Measurements from ENCODE around the gene HSPA4. TPM values are rescaled to one million over a fixed set of nuclear protein-coding genes. Genes with fewer than 3 reads are reported as not detected.
A peak's percentile ranks its signal among the peaks of the same experiment; 100 is the strongest.
"Not testable (repeated sequence)": the region's sequence is repeated elsewhere in the genome, so short reads cannot be mapped to it uniquely, and the experiment has no call there.

Gene HSPA4
- total RNA-seq, result 100 to 1,000 TPM in 5 of 8 experiments, 10 to 100 TPM in 3; 77.9 to 159 (median 113) TPM

DNA sequence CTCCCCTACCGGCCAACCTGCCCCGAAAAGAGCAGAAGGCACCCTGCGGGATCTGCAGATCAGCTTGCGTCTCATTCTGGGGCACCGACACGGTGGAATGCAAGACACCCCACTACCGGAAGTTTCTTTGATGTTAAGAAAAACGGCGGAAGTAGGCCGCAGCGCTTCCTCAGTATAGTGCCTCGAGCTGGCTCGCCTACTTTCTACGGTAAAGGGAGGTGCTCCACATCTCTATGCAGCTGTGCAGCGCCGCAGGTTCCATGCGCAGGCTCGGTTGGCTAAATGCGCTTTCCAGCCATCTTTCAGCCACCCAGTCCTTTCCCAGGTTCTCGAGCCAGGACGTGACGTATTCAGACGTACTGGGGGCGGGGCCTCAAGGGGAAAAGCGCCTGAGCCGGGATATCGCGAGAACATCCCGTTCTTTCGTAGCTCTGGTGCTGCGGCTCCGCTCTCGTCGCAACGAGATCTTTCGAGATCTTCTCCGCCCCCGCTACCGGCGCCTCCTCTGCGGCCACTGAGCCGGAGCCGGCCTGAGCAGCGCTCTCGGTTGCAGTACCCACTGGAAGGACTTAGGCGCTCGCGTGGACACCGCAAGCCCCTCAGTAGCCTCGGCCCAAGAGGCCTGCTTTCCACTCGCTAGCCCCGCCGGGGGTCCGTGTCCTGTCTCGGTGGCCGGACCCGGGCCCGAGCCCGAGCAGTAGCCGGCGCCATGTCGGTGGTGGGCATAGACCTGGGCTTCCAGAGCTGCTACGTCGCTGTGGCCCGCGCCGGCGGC lies at the start of gene HSPA4:
Gene HSPA4 (plus strand): TSS at position 472 of the 775 bp plus-strand sequence. CDS start 238 bp downstream, at position 710.
- 0 to 3% (median 0%) methylated on average over 1 to 24 of the region's 68 CpGs; no CpG with 5 or more reads in 1 of the 10 experiments for WGBS, 10 experiments
- ATAC-seq (replicated peaks in 6 of 8), result peak; percentile 81 to 91 (median 88)
- peak within 1 kb of the TSS; percentile 65 to 92 (median 83) for H3K4me3 ChIP-seq
- H3K27ac ChIP-seq, result peak within 1 kb of the TSS; percentile 97 to 99
- in situ Hi-C loops (cut with MboI; ENCODE audit: low pct_unique_long_range_greater_than_20kb in 2 of 9, low sequenced_read_pairs in 9 of 9, unreplicated experiment in 9 of 9), result no loop called here
- H3K4me1 ChIP-seq (replicated peaks in 1 of 2), result peaks cover 11 to 17% of the 10 kb centered on the region in 2 donors

DNA sequence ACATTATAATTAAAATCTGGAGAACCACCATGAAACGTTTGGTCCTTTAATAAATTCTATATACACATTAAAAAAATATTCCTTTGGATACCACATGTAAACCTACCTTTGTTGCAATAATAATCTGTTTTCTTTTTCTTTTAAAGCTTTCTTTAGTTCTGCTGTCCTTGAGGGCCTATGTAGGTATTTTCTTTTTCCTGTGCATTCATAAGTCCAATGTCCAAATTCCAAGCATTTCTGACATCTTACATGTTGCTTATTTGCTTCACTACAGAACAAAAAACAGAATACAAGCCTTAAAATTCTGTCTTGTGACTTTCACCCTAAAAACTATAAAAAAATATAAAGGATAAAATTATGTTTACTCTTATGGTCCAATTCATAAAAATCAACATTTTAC lies 45.2 kb upstream of the HSPA4 start:
- in situ Hi-C loops (cut with MboI; ENCODE audit: low pct_unique_long_range_greater_than_20kb in 2 of 9, low sequenced_read_pairs in 9 of 9, unreplicated experiment in 9 of 9), result no loop called here
- Histone ChIP-seq H3K27ac (no peak overlapping the region), H3K4me1 (replicated peaks in 1 of 2) (no peaks in the 10 kb centered on the region), H3K4me3 (no peak overlapping the region)
- 0 to 92% (median 79%) methylated on average over 1 of the region's 1 CpG; no CpG with 5 or more reads in 2 of the 10 experiments for WGBS, 10 experiments
- no peak for ATAC-seq (replicated peaks in 6 of 8)

DNA sequence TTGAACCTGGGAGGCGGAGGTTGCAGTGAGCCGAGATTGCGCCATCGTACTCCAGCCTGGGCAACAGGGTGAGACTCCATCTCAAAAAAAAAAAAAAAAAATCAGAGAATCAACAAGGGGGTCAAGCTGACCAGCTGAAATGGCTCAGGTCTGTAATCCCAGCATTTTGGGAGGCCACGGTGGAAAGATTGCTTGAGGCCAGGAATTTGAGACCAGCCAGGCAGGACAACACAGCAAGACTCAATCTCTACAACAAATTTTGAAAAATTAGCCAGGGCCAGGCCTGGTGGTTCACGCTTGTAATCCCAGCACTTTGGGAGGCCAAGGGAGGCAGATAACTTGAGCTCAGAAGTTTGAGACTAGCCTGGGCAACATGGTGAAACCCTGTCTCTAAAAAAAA lies 43.4 kb upstream of the HSPA4 start:
- 72 to 100% (median 100%) methylated on average over 1 to 6 of the region's 6 CpGs; no CpG with 5 or more reads in 4 of the 10 experiments for WGBS, 10 experiments
- in situ Hi-C loops (cut with MboI; ENCODE audit: low pct_unique_long_range_greater_than_20kb in 2 of 9, low sequenced_read_pairs in 9 of 9, unreplicated experiment in 9 of 9); H3K27ac ChIP-seq; H3K4me1 ChIP-seq (replicated peaks in 1 of 2); ATAC-seq (replicated peaks in 6 of 8); H3K4me3 ChIP-seq: not testable (repeated sequence)

DNA sequence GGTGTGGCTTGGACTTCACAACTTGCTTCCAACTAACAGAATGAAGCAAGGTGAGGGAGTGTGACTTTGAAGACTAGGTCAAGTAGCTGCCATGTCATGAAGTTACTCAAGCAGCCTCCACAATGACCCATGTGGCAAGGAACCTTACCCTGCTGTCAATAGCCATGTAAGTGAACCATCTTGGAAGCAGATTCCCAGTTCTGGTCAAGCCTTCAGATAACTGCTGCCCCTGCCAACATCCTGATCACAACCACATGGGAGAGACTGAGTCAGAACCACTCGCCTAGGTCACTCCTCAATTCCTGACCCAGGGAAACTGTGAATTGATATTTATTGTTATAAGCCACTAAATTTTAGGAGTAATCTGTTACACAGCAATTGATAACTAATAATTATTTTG lies 36.3 kb upstream of the HSPA4 start:
- ATAC-seq (replicated peaks in 6 of 8), result no peak
- WGBS, 10 experiments, result 0 to 100% (median 80%) methylated on average over 1 of the region's 1 CpG; no CpG with 5 or more reads in 7 of the 10 experiments
- in situ Hi-C loops (cut with MboI; ENCODE audit: low pct_unique_long_range_greater_than_20kb in 2 of 9, low sequenced_read_pairs in 9 of 9, unreplicated experiment in 9 of 9), result no loop called here

DNA sequence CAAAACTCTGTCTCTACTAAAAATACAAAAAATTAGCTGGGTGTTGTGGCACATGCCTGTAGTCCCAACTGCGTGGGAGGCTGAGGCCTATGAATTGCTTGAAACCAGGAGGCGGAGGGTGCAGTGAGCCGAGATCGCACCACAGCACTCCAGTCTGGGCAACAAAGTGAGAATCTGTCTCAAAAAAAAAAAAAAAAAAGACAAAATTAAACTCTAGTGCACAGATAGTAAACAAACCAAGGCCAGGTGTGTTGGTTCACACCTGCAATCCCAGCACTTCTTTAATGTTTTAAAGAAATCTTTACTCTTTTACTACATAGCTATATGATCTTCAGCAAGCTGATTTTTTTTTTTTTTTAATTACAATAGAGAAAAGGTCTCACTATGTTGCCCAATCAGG lies 33.8 kb upstream of the HSPA4 start:
- in situ Hi-C loops (cut with MboI; ENCODE audit: low pct_unique_long_range_greater_than_20kb in 2 of 9, low sequenced_read_pairs in 9 of 9, unreplicated experiment in 9 of 9), result no loop called here
- ATAC-seq (replicated peaks in 6 of 8), result no peak
- Histone ChIP-seq H3K27ac (no peak overlapping the region), H3K4me3 (no peak overlapping the region), H3K4me1 (replicated peaks in 1 of 2) (no peaks in the 10 kb centered on the region)
- WGBS, 10 experiments, result 79 to 100% (median 98%) methylated on average over 1 to 4 of the region's 4 CpGs; no CpG with 5 or more reads in 3 of the 10 experiments

More for the DNA sequence above, 36.3 kb upstream of the HSPA4 start:
- no peak overlapping the region for H3K4me3 ChIP-seq
- H3K4me1 ChIP-seq (replicated peaks in 1 of 2), result no peaks in the 10 kb centered on the region
- no peak overlapping the region for H3K27ac ChIP-seq

DNA sequence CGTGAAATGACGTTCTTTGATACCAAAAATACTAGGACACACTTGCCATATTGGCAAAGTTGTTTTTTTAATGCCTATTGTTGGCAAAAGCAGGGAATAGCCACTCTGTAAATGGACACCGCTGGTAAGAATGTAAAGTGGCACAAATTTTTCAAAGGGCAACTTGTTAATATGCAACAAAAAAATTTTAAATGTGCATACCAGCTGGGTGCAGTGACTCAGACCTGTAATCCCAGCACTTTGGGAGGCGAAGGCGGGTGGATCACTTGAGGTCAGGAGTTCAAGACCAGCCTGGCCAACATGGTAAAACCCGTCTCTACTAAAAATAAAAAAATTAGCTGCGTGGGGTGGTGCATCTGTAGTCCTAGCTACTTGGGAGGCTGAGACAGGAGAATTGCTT lies 32.3 kb upstream of the HSPA4 start:
- ATAC-seq (replicated peaks in 6 of 8), result peak in 3 of 8 experiments; percentile 72 to 86 (median 74)
- H3K27ac ChIP-seq; H3K4me3 ChIP-seq; in situ Hi-C loops (cut with MboI; ENCODE audit: low pct_unique_long_range_greater_than_20kb in 2 of 9, low sequenced_read_pairs in 9 of 9, unreplicated experiment in 9 of 9); H3K4me1 ChIP-seq (replicated peaks in 1 of 2): not testable (repeated sequence)
- WGBS, 10 experiments, result 49 to 96% (median 90%) methylated on average over 2 to 7 of the region's 7 CpGs

DNA sequence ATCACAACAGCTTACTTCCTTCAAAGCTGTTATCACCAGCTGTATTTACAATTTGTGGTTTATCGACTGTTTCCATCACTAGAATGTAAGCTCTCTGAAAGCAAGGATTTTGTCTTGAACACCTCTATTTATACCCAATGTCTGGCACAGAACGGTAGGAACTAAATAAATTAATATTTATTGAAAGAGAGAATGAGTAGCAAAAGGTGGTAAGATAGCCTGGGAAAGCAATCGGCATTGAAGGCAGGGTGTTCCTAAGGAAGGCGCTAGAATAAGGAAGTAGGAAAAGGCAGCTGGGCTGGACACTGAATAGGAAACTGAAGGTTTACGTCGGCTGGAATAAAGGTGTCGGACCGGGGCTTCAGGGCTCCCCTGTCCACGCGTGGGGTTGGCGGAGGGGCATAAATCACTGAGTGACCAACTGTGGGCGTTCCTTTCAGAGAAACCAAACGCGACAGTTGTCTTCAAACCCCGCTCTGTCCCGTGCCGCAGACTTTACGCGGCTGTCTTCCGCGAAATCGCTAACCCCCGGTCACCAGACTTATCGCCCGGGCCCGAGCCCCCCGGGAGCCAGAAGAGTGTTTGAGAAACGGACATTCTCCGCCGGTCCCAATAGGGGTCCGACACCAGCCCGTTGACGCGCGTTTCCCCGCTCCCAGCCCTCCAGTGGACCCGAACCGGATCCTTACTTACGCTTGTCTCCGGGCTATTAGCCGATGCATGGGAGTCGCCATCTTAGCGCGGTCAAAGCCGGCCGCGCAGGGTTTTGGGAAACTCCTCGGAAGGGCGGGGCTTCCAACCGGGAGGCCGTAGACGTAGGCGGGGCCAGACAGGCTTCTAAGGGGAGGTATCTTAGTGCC lies 25.8 kb upstream of the HSPA4 start, which contains the start of gene ZCCHC10:
Gene ZCCHC10 (minus strand): TSS at position 746 of the 860 bp plus-strand sequence. CDS start 12 bp downstream, at position 734.
- in situ Hi-C loops (cut with MboI; ENCODE audit: low pct_unique_long_range_greater_than_20kb in 2 of 9, low sequenced_read_pairs in 9 of 9, unreplicated experiment in 9 of 9), result no loop called here
- peak within 1 kb of the TSS; percentile 87 to 94 for H3K27ac ChIP-seq
- peaks cover 0 to 7% of the 10 kb centered on the region in 2 donors for H3K4me1 ChIP-seq (replicated peaks in 1 of 2)
- WGBS, 10 experiments, result 0 to 9% (median 0%) methylated on average over 1 to 25 of the region's 53 CpGs; no CpG with 5 or more reads in 1 of the 10 experiments
- peak within 1 kb of the TSS; percentile 67 to 100 (median 96) for H3K4me3 ChIP-seq
- peak; percentile 93 to 99 (median 98) for ATAC-seq (replicated peaks in 6 of 8)

DNA sequence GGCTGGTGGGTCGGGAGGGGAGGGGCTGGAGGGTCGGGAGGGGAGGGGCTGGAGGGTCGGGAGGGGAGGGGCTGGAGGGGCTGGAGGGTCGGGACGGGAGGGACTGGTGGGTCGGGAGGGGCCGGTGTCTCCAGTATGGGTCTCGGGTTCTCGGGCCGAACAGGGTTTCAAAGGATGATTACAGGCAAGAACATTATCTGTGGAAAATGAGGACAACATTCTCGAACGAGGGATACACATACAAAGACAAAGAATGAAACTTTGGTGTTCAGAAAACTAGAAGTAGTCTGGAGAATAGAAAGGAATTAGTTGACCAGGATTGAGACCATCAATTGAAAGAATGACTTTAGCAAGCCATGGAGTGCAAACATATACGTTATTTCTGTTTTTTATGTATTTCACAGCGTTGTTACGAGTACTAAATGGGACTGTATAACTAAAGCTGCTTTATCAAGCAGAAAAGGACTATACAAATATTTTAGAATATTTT lies 25.1 kb upstream of the HSPA4 start:
- WGBS, 10 experiments, result 2 to 90% (median 47%) methylated on average over 2 to 9 of the region's 15 CpGs; no CpG with 5 or more reads in 2 of the 10 experiments
- H3K4me1 ChIP-seq (replicated peaks in 1 of 2), result peaks cover 0 to 7% of the 10 kb centered on the region in 2 donors
- peak overlapping the region; percentile 67 to 100 (median 96) for H3K4me3 ChIP-seq
- ATAC-seq (replicated peaks in 6 of 8), result peak in 6 of 8 experiments; percentile 13 to 47 (median 45)
- H3K27ac ChIP-seq, result no peak overlapping the region
- in situ Hi-C loops (cut with MboI; ENCODE audit: low pct_unique_long_range_greater_than_20kb in 2 of 9, low sequenced_read_pairs in 9 of 9, unreplicated experiment in 9 of 9), result no loop called here

DNA sequence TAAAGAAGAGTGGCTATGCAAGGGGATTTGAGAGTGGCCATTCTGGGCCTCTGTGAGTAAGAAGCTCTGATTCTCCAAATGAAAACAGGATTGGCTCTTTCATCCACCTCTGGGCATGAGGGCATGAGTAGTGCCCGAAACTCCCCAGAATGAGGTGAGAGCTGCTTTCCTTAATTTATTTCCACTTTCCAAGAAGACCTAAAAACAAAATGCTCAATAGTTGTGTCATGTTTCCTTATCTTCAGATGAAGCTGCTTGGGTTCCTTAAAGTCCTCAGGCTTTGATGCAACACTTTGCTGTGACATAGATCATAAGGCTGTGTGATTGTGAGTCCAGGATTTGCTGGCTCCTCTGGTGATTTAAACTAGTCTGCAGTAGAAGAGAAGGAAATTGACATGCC lies 22.4 kb upstream of the HSPA4 start:
- 71 to 100% (median 91%) methylated on average over 1 of the region's 1 CpG; no CpG with 5 or more reads in 5 of the 10 experiments for WGBS, 10 experiments
- H3K4me1 ChIP-seq (replicated peaks in 1 of 2), result peaks cover 0 to 7% of the 10 kb centered on the region in 2 donors
- no peak for ATAC-seq (replicated peaks in 6 of 8)
- H3K27ac ChIP-seq, result no peak overlapping the region
- no peak overlapping the region for H3K4me3 ChIP-seq
- in situ Hi-C loops (cut with MboI; ENCODE audit: low pct_unique_long_range_greater_than_20kb in 2 of 9, low sequenced_read_pairs in 9 of 9, unreplicated experiment in 9 of 9), result no loop called here

DNA sequence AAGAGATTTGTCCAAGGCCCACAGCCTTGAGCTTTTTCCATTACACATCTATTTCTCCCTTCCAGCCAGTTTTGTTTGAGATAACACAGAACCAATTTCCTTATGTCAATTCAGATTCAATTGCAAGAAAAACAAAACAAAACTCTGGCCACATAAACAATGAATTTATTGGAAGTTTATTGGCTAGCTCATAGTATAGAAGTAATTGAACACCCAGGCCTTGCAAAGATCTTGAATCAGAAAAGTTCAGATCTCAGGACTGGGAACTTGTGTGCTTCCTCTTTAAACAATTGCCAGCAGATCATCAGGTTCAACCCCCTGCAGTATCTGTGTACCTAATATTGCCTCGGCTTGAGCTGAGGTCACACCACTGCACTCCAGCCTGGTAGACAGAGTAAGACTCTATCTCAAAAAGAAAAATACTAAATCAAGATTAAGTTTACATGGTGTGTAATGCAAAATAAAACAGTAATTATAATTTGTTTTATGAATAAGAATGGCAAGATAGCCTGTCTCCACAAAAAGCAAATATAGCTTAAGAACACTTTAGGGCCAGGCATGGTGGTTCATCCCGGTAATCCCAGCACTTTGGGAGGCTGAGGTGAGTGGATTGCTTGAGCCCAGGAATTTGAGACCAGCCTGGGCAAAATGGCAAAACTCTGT lies 21.3 kb upstream of the HSPA4 start:
- in situ Hi-C loops (cut with MboI; ENCODE audit: low pct_unique_long_range_greater_than_20kb in 2 of 9, low sequenced_read_pairs in 9 of 9, unreplicated experiment in 9 of 9), result no loop called here
- Histone ChIP-seq H3K27ac (no peak overlapping the region), H3K4me1 (replicated peaks in 1 of 2) (peaks cover 0 to 7% of the 10 kb centered on the region in 2 donors), H3K4me3 (no peak overlapping the region)
- WGBS, 10 experiments, result 20 to 91% (median 75%) methylated on average over 1 of the region's 2 CpGs; no CpG with 5 or more reads in 6 of the 10 experiments
- no peak for ATAC-seq (replicated peaks in 6 of 8)

DNA sequence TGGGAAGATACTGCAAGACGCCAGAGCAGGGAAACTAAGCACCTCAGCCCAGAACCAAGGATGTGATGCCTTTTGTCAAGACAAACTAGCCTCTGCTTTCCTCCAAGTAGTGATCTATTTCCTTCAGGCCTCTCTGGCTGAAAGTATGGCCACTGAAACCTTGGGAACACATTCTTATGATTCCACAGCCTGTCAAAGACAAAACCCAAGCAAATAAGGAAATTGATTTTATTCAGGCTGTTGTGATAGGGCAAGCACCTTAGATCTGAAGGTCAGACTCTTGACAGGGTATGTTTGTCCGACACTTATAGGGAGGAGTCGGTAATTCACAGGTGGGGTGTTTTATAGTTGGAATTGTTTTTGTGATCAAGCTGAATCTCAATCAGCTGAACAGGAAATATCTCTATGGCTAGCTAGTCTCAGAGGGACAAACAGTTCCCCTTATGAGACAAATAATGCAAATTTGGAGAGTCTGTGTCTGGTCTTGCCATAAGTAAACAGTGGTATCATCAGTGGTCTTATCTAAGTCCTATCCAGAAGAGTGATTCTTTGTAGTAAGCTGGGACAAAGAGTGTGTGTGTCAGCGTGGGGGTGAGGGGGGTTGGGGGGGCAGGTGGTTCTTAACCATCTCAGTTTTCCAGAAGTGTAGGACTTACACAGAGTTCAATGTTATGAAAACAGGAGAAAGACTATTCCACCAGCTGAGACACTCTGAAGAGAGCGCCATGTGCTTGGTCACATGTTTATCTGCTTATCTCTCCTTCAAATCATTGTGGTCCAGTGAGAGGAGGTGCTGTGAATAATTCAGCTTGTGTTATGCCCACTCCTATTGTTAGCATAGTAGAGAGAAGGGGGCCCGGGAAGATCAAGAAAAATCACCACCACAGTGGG lies 18.7 kb upstream of the HSPA4 start:
- peak in 7 of 8 experiments; percentile 39 to 86 (median 47) for ATAC-seq (replicated peaks in 6 of 8)
- H3K27ac ChIP-seq, result no peak overlapping the region

More for the DNA sequence above, 18.7 kb upstream of the HSPA4 start:
- 33 to 90% (median 72%) methylated on average over 1 to 3 of the region's 6 CpGs; no CpG with 5 or more reads in 3 of the 10 experiments for WGBS, 10 experiments
- H3K4me3 ChIP-seq, result no peak overlapping the region
- in situ Hi-C loops (cut with MboI; ENCODE audit: low pct_unique_long_range_greater_than_20kb in 2 of 9, low sequenced_read_pairs in 9 of 9, unreplicated experiment in 9 of 9), result no loop called here
- no peaks in the 10 kb centered on the region for H3K4me1 ChIP-seq (replicated peaks in 1 of 2)

Measured in motor neuron (in vitro differentiated cells).